Endodermal cell (in vitro differentiated cells): ENCODE measurements around the gene TMEM200B. TPM values are rescaled to one million over a fixed set of nuclear protein-coding genes. Genes with fewer than 3 reads are reported as not detected.
A peak's percentile ranks its signal among the peaks of the same experiment; 100 is the strongest.

Experiments
- DNase-seq: peaks from one replicate; pipeline ENCODE4 v3.0.0-alpha.2; 2017
- H3K27ac ChIP-seq: 2 replicates; pipeline ENCODE4 v1.5.1; 2013; ENCODE audit warnings: mild to moderate bottlenecking, low read depth, low read length, moderate library complexity
- H3K27me3 ChIP-seq: 2 replicates; pipeline ENCODE4 v1.6.1; 2013; ENCODE audit warnings: mild to moderate bottlenecking, low read length, moderate library complexity; ENCODE audit not compliant: insufficient read depth, control insufficient read depth, poor library complexity, severe bottlenecking
- H3K36me3 ChIP-seq: 2 replicates; pipeline ENCODE4 v1.7.0; 2013; ENCODE audit warnings: mild to moderate bottlenecking, low read length, moderate library complexity; ENCODE audit not compliant: control insufficient read depth, insufficient read depth
- H3K4me1 ChIP-seq: one replicate; pipeline ENCODE4 v1.7.0; 2013; ENCODE audit warnings: low read length; ENCODE audit not compliant: control insufficient read depth, insufficient read depth
- H3K4me3 ChIP-seq: 2 replicates; pipeline ENCODE4 v1.5.1; 2013; ENCODE audit warnings: mild to moderate bottlenecking, low read length, moderate library complexity
- H3K9ac ChIP-seq: 2 replicates; pipeline ENCODE4 v1.6.1; 2013; ENCODE audit warnings: mild to moderate bottlenecking, low read length, moderate library complexity; ENCODE audit not compliant: poor library complexity, severe bottlenecking; ENCODE audit errors: extremely low read depth
- H3K9me3 ChIP-seq: 2 replicates; pipeline ENCODE4 v1.6.1; 2013; ENCODE audit warnings: mild to moderate bottlenecking, low read length, moderate library complexity; ENCODE audit not compliant: control insufficient read depth
- H3K27ac Mint-ChIP-seq: 2 replicates; pipeline ENCODE4 v1.8.0; 2020; ENCODE audit warnings: mixed read lengths
- H3K27me3 Mint-ChIP-seq: 2 replicates; pipeline ENCODE4 v1.8.0; 2021; ENCODE audit warnings: mild to moderate bottlenecking, mixed read lengths; ENCODE audit not compliant: insufficient read depth
- H3K36me3 Mint-ChIP-seq: 2 replicates; pipeline ENCODE4 v1.8.0; 2020; ENCODE audit warnings: low read depth, mixed read lengths
- H3K4me1 Mint-ChIP-seq: 2 replicates; pipeline ENCODE4 v1.8.0; 2020; ENCODE audit warnings: mixed read lengths
- H3K4me3 Mint-ChIP-seq: 2 replicates; pipeline ENCODE4 v1.8.0; 2020; ENCODE audit warnings: mild to moderate bottlenecking, moderate library complexity, mixed read lengths
- H3K9me3 Mint-ChIP-seq: 2 replicates; pipeline ENCODE4 v1.8.0; 2020; ENCODE audit warnings: mild to moderate bottlenecking, mixed read lengths
- CTCF ChIP-seq: fragments of 200-600 bp; sonication (generic); conservative IDR thresholded peaks from 2 replicates; pipeline ENCODE4 v1.5.0; 2021; ENCODE audit warnings: antibody characterized with exemption, mild to moderate bottlenecking
- WGBS, 2 experiments: methylation state at CpG; one replicate each; pipeline versions ENCODE4 v1.1.5 to v1.1.7; 2013; ENCODE audit warnings: missing lambda C conversion rate in 2 of 2, mixed read lengths in 1 of 2; ENCODE audit not compliant: insufficient coverage in 1 of 2, insufficient read length in 1 of 2; 5-methylcytosine and 5-hydroxymethylcytosine counted together
- total RNA-seq, 2 donors: library from RNA; stranded (reverse); fragmentation: NEBNext Ultra II Directional in 1 of 2; extraction: Animal tissue kit (Norgen Biotek cat#: 25700) in 1 of 2; gene quantifications; 2 replicates in 1 of 2; 3 replicates in 1 of 2; pipeline ENCODE4 v1.2.1, GENCODE V29; 2021

Gene TMEM200B
- total RNA-seq, 2 donors from 2014 or later = 36.0 to 49.4 TPM

- Histone ChIP-seq H3K4me1 (peaks cover 8% of the 10 kb centered on the region), H3K27ac (no peak overlapping the region), H3K36me3 (peaks cover 14% of the 10 kb centered on the region), H3K4me3 (peak overlapping the region; percentile 77), H3K27me3 (no peaks in the 10 kb centered on the region), H3K9ac (peak overlapping the region; percentile 83), H3K9me3 (no peaks in the 10 kb centered on the region)
- Mint-ChIP-seq H3K27me3 (no peaks in the 10 kb centered on the region), H3K9me3 (no peaks in the 10 kb centered on the region), H3K4me3 (peak overlapping the region; percentile 79), H3K27ac (no peak overlapping the region), H3K36me3 (peaks cover 16% of the 10 kb centered on the region), H3K4me1 (peaks cover 12% of the 10 kb centered on the region)
- WGBS, 2 experiments = 53 to 67% methylated on average over 32 to 42 of the region's 42 CpGs
- TF ChIP-seq CTCF = peak; percentile 99
- DNase-seq = peak; percentile 94
Observed at GRCh38 chr1:29120947-29121485, 2.7 kb downstream of the TMEM200B start.

GRCh38 chr1:29120367-29120766, 3.3 kb downstream of the TMEM200B start:
- TF ChIP-seq CTCF = no peak
- 87 to 92% methylated on average over 3 to 6 of the region's 6 CpGs for WGBS, 2 experiments
- Mint-ChIP-seq H3K9me3 (no peaks in the 10 kb centered on the region), H3K4me3 (peak overlapping the region; percentile 79), H3K36me3 (peaks cover 19% of the 10 kb centered on the region), H3K27ac (no peak overlapping the region), H3K27me3 (no peaks in the 10 kb centered on the region), H3K4me1 (peaks cover 5% of the 10 kb centered on the region)
- H3K9ac ChIP-seq = no peak overlapping the region
- H3K27ac ChIP-seq = no peak overlapping the region
- H3K36me3 ChIP-seq = peaks cover 18% of the 10 kb centered on the region
- H3K4me3 ChIP-seq = peak overlapping the region; percentile 77
- H3K27me3 ChIP-seq = no peaks in the 10 kb centered on the region
- H3K4me1 ChIP-seq = peaks cover 8% of the 10 kb centered on the region
- DNase-seq = no peak
- no peaks in the 10 kb centered on the region for H3K9me3 ChIP-seq

- H3K27ac Mint-ChIP-seq = no peak overlapping the region
- no peaks in the 10 kb centered on the region for H3K27me3 Mint-ChIP-seq
- H3K9me3 ChIP-seq = no peaks in the 10 kb centered on the region
- H3K4me1 ChIP-seq = peaks cover 8% of the 10 kb centered on the region
- TF ChIP-seq CTCF = no peak
- H3K36me3 Mint-ChIP-seq = peaks cover 21% of the 10 kb centered on the region
- no peak overlapping the region for H3K9ac ChIP-seq
- DNase-seq = no peak
- 96 to 100% methylated on average over 3 to 11 of the region's 12 CpGs for WGBS, 2 experiments
- peaks cover 19% of the 10 kb centered on the region for H3K36me3 ChIP-seq
- H3K4me3 ChIP-seq = no peak overlapping the region
- H3K4me3 Mint-ChIP-seq = no peak overlapping the region
- H3K27me3 ChIP-seq = no peaks in the 10 kb centered on the region
- no peaks in the 10 kb centered on the region for H3K9me3 Mint-ChIP-seq
- peaks cover 2% of the 10 kb centered on the region for H3K4me1 Mint-ChIP-seq
- H3K27ac ChIP-seq = no peak overlapping the region
Observed at GRCh38 chr1:29119121-29119929, 4.4 kb downstream of the TMEM200B start.
